OCI-LY1 (cell line): ENCODE data around the gene SYT3.

Source experiments
- H2AFZ ChIP-seq: fragments of 200-600 bp; sonication (generic), shearing (Covaris generic); 2 replicates; pipeline ENCODE4 v1.6.0; 2014; ENCODE audit warnings: antibody characterized with exemption, mild to moderate bottlenecking, low read length
- H3F3A ChIP-seq: fragments of 200-600 bp; sonication (generic), shearing (Covaris generic); 2 replicates; pipeline ENCODE4 v1.6.0; 2014; ENCODE audit warnings: mild to moderate bottlenecking, antibody characterized with exemption, low read length, moderate library complexity; ENCODE audit not compliant: insufficient read depth
- H3K27ac ChIP-seq: fragments of 200-600 bp; sonication (generic); 2 replicates; pipeline ENCODE4 v1.5.1; 2014; ENCODE audit warnings: low read length, mixed run types, mild to moderate bottlenecking, low read depth; ENCODE audit not compliant: poor library complexity, severe bottlenecking
- H3K27me3 ChIP-seq: fragments of 200-600 bp; sonication (generic); 2 replicates; pipeline ENCODE4 v1.6.0; 2014; ENCODE audit warnings: antibody characterized with exemption, mild to moderate bottlenecking, low read length, moderate library complexity; ENCODE audit not compliant: insufficient read depth
- H3K36me3 ChIP-seq: fragments of 200-600 bp; sonication (generic); 2 replicates; pipeline ENCODE4 v1.6.1; 2014; ENCODE audit warnings: mild to moderate bottlenecking, antibody characterized with exemption, low read length, moderate library complexity, mixed read lengths; ENCODE audit not compliant: insufficient read depth
- H3K4me1 ChIP-seq: fragments of 200-600 bp; sonication (generic); 2 replicates; pipeline ENCODE4 v1.5.1; 2014; ENCODE audit warnings: mild to moderate bottlenecking, low read length, moderate library complexity; ENCODE audit not compliant: insufficient read depth, severe bottlenecking
- H3K4me2 ChIP-seq: fragments of 200-600 bp; sonication (generic), shearing (Covaris generic); 2 replicates; pipeline ENCODE4 v1.6.1; 2014; ENCODE audit warnings: low read length
- H3K4me3 ChIP-seq: fragments of 200-600 bp; sonication (generic); 2 replicates; pipeline ENCODE4 v1.5.1; 2014; ENCODE audit warnings: low read length, low read depth, mild to moderate bottlenecking, mixed read lengths; ENCODE audit not compliant: poor library complexity, severe bottlenecking
- H3K79me2 ChIP-seq: fragments of 200-600 bp; shearing (Covaris generic); 2 replicates; pipeline ENCODE4 v1.6.1; 2016; ENCODE audit warnings: mixed run types, low read length, mixed read lengths; ENCODE audit not compliant: insufficient read depth
- H3K9ac ChIP-seq: fragments of 200-600 bp; sonication (generic), shearing (Covaris generic); 2 replicates; pipeline ENCODE4 v1.6.1; 2014; ENCODE audit warnings: mild to moderate bottlenecking, low read length, mixed read lengths
- H3K9me2 ChIP-seq: fragments of 200-600 bp; sonication (generic), shearing (Covaris generic); 2 replicates; pipeline ENCODE4 v1.6.1; 2014; ENCODE audit warnings: low read depth, mild to moderate bottlenecking, low read length, mixed read lengths
- H3K9me3 ChIP-seq: fragments of 200-600 bp; shearing (Covaris generic); 2 replicates; pipeline ENCODE4 v1.6.1; 2014; ENCODE audit warnings: low read length, mixed read lengths
- H4K20me1 ChIP-seq: fragments of 200-600 bp; sonication (generic), shearing (Covaris generic); 2 replicates; pipeline ENCODE4 v1.6.0; 2016; ENCODE audit warnings: mild to moderate bottlenecking, low read length; ENCODE audit not compliant: insufficient read depth
- CTCF ChIP-seq: fragments of 200-600 bp; sonication (generic), shearing (Covaris generic); IDR thresholded peaks from 2 replicates; pipeline ENCODE4 v1.5.1; 2017; ENCODE audit warnings: mild to moderate bottlenecking, antibody characterized with exemption, low read length, moderate library complexity, mixed read lengths
- EZH2 ChIP-seq: fragments of 200-600 bp; sonication (generic), shearing (Covaris generic); IDR thresholded peaks from 2 replicates; pipeline ENCODE4 v1.8.0; 2017; ENCODE audit warnings: borderline replicate concordance, mixed run types, mild to moderate bottlenecking, antibody characterized with exemption, low read length, moderate library complexity, mixed read lengths

Gene SYT3

GRCh38 chr19:50664204-50664603, 24.5 kb upstream of the SYT3 start:
- Histone ChIP-seq H3K4me3 (no peak overlapping the region), H3K4me1 (no peaks in the 10 kb centered on the region), H3F3A (no peaks in the 10 kb centered on the region), H3K4me2 (no peak overlapping the region), H4K20me1 (no peaks in the 10 kb centered on the region), H3K9me3 (peaks cover 5% of the 10 kb centered on the region; the same call in 1 of the 2 replicates), H3K79me2 (no peaks in the 10 kb centered on the region), H3K36me3 (no peaks in the 10 kb centered on the region; the same call in 1 of the 2 replicates), H3K9ac (no peak overlapping the region), H2AFZ (no peak overlapping the region), H3K9me2 (no peaks in the 10 kb centered on the region), H3K27ac (no peak overlapping the region), H3K27me3 (no peaks in the 10 kb centered on the region)
- no peak for TF ChIP-seq CTCF
- no peak for TF ChIP-seq EZH2

- no peak overlapping the region for H2AFZ ChIP-seq
- H4K20me1 ChIP-seq: no peaks in the 10 kb centered on the region
- H3K4me2 ChIP-seq: no peak overlapping the region
- H3K9me3 ChIP-seq: peaks cover 5% of the 10 kb centered on the region; the same call in 1 of the 2 replicates
- no peak overlapping the region for H3K9ac ChIP-seq
- no peak overlapping the region for H3K4me3 ChIP-seq
- TF ChIP-seq CTCF (no peak), EZH2 (no peak)
- no peaks in the 10 kb centered on the region for H3K4me1 ChIP-seq
- no peaks in the 10 kb centered on the region for H3K27me3 ChIP-seq
- H3K27ac ChIP-seq: no peak overlapping the region
- H3K9me2 ChIP-seq: no peaks in the 10 kb centered on the region
- H3K79me2 ChIP-seq: no peaks in the 10 kb centered on the region
- H3K36me3 ChIP-seq: no peaks in the 10 kb centered on the region; the same call in 1 of the 2 replicates
- H3F3A ChIP-seq: no peaks in the 10 kb centered on the region
These were observed 23.8 kb upstream of the SYT3 start for GRCh38 chr19:50663482-50663790.

- H3K4me3 ChIP-seq: no peak overlapping the region
- no peaks in the 10 kb centered on the region for H3K27me3 ChIP-seq
- H3K9ac ChIP-seq: no peak overlapping the region
- H2AFZ ChIP-seq: no peak overlapping the region
- H3K79me2 ChIP-seq: no peaks in the 10 kb centered on the region
- H3K27ac ChIP-seq: no peak overlapping the region
- H3K9me3 ChIP-seq: peaks cover 5% of the 10 kb centered on the region; the same call in 1 of the 2 replicates
- no peak overlapping the region for H3K4me2 ChIP-seq
- no peak for TF ChIP-seq EZH2
- no peak for TF ChIP-seq CTCF
- H3K4me1 ChIP-seq: no peaks in the 10 kb centered on the region
- no peaks in the 10 kb centered on the region for H3K9me2 ChIP-seq
- H3K36me3 ChIP-seq: no peaks in the 10 kb centered on the region; the same call in 1 of the 2 replicates
- no peaks in the 10 kb centered on the region for H4K20me1 ChIP-seq
- no peaks in the 10 kb centered on the region for H3F3A ChIP-seq
These were observed 23.2 kb upstream of the SYT3 start for GRCh38 chr19:50662651-50663481.
